ENCODE data around the gene FBXO24. TPM values are rescaled to one million over a fixed set of nuclear protein-coding genes. Genes with fewer than 3 reads are reported as not detected.
A peak's percentile ranks its signal among the peaks of the same experiment; 100 is the strongest.

FBXO24 gene
- total and polyA plus RNA-seq, 9 of the 15 experiments (the other 6 are each of a cell fraction or from before 2014, with no cell fraction given): 0.17 to 0.95 (median 0.50) TPM

- DNase-seq (ENCODE audit: extremely low read depth in 1 of 4, low spot score in 3 of 4) (no peak), FAIRE-seq (no peak), ATAC-seq (no peak)
- Histone ChIP-seq H3K9me1 (ENCODE audit: control insufficient read depth, insufficient read depth, low read length) (no peaks in the 10 kb centered on the region), H3K27ac (ENCODE audit: extremely low read depth, low read depth, low read length) (no peak overlapping the region; the same call in 2 of the 3 replicates), H3K4me1 (replicated peaks in 1 of 2; ENCODE audit: control insufficient read depth in 2 of 2, insufficient read depth in 2 of 2, low read length in 2 of 2) (peaks cover 19 to 28% of the 10 kb centered on the region in 2 experiments; a peak in 4 of 5 replicates), H4K20me1 (replicated peaks; ENCODE audit: control insufficient read depth, insufficient read depth, low read length) (no peaks in the 10 kb centered on the region), H2AFZ (ENCODE audit: low read depth, low read length) (peak overlapping the region; percentile 41), H3K4me2 (ENCODE audit: insufficient read depth, low read length) (peak overlapping the region; percentile 81), H3K4me3 (peak overlapping the region; percentile 52; the same call in 1 of the 2 replicates), H3K9ac (ENCODE audit: insufficient read depth in 1 of 2, low read depth in 2 of 2, low read length in 2 of 2) (peak overlapping the region; percentile 63 to 95), H3K27me3 (ENCODE audit: control insufficient read depth in 2 of 2, insufficient read depth in 2 of 2, low read length in 2 of 2) (no peaks in the 10 kb centered on the region), H3K9me3 (replicated peaks; ENCODE audit: control insufficient read depth, insufficient read depth, low read depth, low read length) (no peaks in the 10 kb centered on the region), H3K36me3 (ENCODE audit: control insufficient read depth, insufficient read depth, low read length) (peaks cover 3% of the 10 kb centered on the region; the same call in 1 of the 3 replicates), H3K79me2 (ENCODE audit: control insufficient read depth, insufficient read depth, low read length) (peaks cover 6% of the 10 kb centered on the region; the same call in 2 of the 3 replicates)
- CTCF ChIA-PET (ENCODE audit: low intra/inter-chr PET ratio): interaction anchor here (0.6 kb wide), 3 partner anchors 67 to 383 kb away, joined by 3 to 5 read pairs (median 3); no protein-coding TSS in a partner anchor
- POLR2A ChIA-PET: interaction anchor here (0.7 to 5.9 kb wide), 7 partner anchors 10 to 64 kb away, joined by 3 to 54 read pairs (median 6); partner anchors contain the start of genes FBXO24, LRCH4 and TFR2
- WGBS (ENCODE audit: insufficient coverage, low coverage, missing lambda C conversion rate): 62% methylated on average over 13 of the region's 13 CpGs
- TF ChIP-seq SMARCE1 (IDR thresholded peaks at IDR 0.05): no peak
- TF ChIP-seq E2F4 (CRISPR knock-in tag; IDR thresholded peaks at IDR 0.05; ENCODE audit: low read depth): 0 out of 2 replicates have a peak, but pooled peaks have one; percentile 13
- intact Hi-C loops (cut with micrococcal nuclease): loop anchor here (2.0 kb wide), 1 partner anchor 77 kb away; no protein-coding TSS in a partner anchor
- in situ Hi-C loops (cut with MboI): no loop called here
- BruUV-seq (replicated peaks): no TSS peak
Observed at GRCh38 chr7:100613412-100614175, 27.5 kb downstream of the FBXO24 start.
